ENCODE results near the gene DLGAP1.
"Not testable (repeated sequence)": the region's sequence is repeated elsewhere in the genome, so short reads cannot be mapped to it uniquely, and the experiment has no call there.

Gene DLGAP1

DNA sequence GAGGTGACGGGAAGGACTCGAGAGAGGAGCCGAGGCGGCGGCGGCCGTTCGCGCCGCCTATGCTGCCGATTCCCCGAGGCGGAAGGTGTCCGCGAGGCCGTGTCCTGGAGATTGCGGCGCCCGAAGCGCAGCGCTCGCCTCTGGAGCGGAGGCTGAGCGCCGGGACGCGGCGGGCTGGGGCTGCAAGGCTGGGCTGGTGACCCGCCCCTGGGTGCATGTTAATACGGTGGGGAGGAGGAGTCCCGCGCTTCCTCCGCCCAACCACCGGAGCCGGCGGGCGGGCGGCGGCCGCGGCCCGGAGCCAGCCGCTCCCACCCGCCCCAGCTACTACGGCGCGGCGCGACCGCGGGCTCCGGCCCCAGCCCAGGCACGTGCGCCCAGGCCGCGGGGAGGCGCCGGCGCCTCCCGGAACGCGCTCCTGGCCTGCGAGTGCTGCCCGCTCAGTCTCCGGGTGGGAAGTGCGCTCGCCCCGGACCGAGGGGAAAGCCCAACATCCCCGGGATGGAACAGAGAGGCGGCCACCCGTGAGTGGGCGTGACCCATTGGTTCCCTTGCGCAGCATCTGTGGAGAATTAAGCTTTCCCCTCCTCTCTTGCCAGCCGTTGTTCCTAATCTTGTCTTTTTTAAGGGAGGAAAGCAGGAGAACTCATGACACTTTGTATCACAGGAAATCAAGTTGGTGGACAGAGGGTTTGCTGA lies at the start of gene DLGAP1:
TSS of gene DLGAP1 (minus strand) at position 195 of the 699 bp plus-strand sequence.
- no peak for DNase-seq (ENCODE audit: low read depth)

DNA sequence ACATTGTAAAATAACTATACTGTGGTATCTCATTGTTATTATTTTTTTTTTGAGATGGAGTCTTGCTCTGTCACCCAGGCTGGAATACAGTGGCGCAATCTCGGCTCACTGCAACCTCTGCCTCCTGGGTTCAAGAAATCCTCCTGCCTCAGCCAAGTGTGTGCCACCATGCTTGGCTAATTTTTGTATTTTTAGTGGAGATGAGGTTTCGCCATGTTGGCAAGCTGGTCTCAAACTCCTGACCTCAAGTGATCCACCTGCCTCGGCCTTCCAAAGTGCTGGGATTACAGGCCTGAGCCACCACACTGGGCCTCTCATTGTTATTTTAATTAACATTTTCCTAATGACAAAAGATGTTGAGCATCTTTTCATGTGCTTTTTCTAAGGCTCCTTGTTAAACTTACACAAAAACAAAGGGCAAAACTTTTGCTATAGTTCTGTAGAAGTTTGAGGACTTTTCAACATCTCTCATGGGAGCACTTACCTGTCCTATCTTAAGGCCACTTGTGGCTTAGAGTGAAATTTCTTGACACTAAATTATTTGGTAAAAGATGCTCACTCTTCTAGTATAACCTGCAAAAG lies 39.7 kb upstream of the DLGAP1 start:
- not testable (repeated sequence) for DNase-seq (ENCODE audit: low read depth)

DNA sequence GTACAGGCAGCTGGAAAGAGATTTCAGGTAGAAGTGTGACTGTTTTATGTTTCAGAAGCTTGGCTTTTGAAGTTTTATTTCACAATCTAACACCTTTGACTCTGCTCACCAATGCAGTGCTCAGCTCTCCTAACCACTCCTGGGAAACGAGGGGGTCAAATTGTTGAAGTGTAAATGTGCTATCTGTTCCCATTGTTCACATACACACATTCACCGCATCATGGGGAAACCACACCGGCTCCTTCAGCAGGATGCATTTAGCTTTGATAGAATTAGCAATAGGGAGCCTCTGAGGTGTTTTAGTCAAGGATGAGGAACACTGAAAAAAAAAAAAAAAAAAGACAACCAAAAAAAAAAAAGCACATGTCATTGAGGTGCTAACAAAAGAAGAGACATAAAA lies 13.4 kb upstream of the DLGAP1 start:
- DNase-seq (ENCODE audit: low read depth): no peak

DNA sequence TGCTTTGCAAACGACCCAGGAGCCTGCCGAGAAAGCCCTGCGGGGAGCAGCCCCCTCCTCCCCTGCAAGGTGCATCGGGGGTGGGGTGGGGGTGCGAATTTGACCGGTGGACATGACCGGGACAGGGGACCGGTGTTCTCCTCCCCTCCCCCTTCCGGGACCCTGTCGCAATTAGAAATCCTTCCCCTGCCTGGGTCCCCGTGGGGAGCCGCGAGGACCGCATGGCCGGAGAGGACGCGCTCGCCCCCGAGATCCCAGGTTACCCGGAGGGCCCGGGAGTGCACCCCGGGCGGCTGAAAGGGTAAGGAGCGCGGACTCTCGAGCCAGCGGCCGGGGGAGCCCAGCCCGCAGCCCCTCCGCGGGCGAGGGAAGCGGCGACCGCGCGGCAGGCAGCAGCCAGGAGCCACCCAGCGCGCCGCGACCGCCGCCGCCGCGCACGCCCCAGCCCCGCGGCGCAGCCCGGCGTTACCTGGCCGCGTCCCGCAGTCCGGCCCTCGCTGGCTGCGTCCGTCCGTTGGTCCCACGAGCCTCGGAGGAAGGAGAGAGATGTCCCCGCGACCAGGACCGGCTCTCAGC lies 482 bp downstream of the DLGAP1 start:
- DNase-seq (ENCODE audit: low read depth): no peak

DNA sequence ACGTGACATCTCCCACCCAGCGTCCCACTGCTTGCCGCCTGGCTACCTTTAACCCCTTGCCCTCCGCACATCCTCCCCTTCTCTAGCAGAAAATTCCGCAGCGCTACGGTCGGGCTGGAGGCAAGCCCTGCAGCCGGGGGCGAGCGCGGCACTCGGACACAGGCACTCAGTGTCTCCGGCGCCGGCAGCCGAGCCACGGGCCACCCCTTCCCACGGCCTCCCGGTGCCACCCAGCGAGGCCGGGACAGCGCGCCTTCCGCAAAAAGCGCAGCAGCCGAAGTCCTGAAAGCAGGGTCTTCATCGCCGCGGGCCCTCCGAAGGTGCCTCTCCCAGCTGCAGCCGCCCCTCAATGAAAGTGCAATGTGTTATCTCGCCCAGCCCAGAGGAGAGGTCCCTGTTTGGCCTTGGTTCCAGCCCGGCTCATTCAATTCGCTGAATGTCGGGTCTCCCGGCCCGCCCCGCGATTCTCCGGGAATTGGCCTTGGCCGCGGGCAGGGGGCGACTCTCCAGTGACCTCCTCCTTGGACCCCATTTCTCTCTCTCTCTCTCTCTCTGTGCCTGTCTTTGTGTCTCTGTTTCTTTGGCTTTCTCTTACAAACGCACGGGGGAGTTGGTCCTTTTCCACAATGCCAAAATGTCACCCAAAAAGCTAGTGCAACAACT lies 1.1 kb downstream of the DLGAP1 start:
- no peak for DNase-seq (ENCODE audit: low read depth)

GRCh38 chr18:4453567-4453873 lies 1.6 kb downstream of the DLGAP1 start:
- DNase-seq (ENCODE audit: low read depth): no peak

- DNase-seq (ENCODE audit: low read depth): no peak
Observed at GRCh38 chr18:4450065-4450658, 4.9 kb downstream of the DLGAP1 start.

DNA sequence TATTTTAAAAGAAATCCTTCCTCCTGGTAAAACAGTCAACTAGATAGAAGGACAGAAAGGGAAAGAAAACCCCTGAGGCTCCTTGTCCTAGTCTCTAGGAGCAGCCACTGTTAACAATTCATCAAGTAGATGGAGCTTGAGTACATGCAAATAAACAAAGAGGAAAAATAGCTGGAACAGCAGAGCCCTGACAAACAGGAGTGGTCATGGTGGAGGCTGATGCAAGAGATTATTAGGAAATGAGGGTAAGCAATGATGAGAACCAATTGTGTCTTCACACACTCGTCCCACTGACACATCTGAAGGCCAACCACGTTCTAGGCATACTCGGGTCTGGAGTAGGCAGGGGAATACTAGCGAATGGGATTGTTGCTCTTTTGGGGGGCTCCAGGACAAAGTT lies 9.2 kb downstream of the DLGAP1 start:
- DNase-seq (ENCODE audit: low read depth): no peak

DNA sequence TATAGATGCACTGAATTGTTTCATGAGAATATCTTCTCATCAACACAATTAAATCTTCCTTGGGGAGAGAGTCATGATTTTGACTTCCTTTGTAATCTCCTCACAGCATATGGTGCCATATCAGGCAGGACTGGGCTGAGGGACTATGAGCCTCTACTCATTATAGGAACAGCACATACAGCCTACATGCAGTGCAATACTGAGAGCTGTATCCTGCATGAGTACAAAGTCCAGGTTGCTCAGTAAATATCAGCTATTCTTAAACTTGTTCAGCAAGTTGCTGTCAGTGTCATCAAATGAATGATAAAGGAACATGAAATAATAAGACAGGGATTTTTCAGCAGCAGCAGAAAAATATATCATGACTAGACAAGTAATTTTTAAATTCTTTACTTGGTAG lies 10.8 kb downstream of the DLGAP1 start:
- no peak for DNase-seq (ENCODE audit: low read depth)

- DNase-seq (ENCODE audit: low read depth): no peak
Observed at GRCh38 chr18:4441098-4441497, 14.0 kb downstream of the DLGAP1 start.

DNA sequence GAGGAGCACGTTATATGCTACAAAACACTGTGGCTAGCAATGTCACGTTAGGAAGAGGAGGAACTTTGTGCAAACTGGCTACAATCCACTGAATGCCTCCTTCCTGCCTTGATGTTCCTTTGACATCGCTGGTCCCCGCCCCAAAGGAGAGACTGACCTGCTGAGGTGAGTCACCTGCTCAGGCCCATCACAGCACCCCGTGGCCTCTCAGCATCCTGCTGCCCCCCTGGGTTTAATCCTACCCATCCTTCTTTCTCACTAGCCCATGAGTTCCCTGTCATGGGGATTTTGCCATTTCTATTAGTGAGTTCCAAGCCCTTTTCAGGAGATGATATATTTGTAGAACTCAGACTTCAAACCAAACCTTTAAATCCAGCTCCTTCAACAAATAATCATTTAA lies 16.2 kb downstream of the DLGAP1 start:
- no peak for DNase-seq (ENCODE audit: low read depth)

GRCh38 chr18:4433717-4434116 lies 21.4 kb downstream of the DLGAP1 start:
- no peak for DNase-seq (ENCODE audit: low read depth)

DNA sequence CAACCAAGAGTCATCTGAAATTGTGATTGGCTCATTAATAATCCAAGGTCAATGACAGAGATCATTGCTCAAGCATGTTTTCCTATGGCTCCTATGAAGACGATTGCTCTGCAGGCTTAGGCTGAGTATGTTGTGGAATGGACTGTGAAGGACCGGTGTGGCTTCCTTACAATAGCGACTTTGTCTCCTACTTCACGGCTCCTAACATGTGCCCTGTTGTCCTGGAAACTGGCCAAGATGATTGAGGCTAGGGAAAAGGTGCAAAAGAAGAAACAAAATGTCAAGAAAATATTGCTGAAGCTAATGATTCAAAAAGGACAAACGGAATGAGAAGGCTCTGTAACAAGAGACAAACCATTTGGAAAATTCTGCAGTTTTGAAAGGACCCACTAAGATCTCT lies 24.3 kb downstream of the DLGAP1 start:
- no peak for DNase-seq (ENCODE audit: low read depth)

DNA sequence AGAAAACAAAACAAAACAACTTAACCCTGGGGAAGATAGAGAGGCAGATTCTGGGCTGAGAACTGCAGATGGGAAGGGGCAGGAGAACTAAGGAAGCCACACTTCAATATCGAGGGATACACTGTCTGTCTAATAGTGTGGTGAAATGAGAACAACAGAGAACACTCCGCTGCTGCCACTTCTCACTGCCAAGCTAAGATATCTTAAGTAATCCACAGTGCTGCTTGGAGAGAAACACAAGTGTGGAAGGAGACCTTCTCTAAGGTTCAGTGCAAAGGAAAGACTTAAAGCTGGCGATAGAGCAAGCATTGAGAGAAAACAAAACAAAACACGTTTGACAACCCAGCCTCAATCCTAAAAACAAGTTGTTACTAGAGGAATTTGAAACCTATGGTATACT lies 37.4 kb downstream of the DLGAP1 start:
- DNase-seq (ENCODE audit: low read depth): no peak

- DNase-seq (ENCODE audit: low read depth): no peak
Observed at GRCh38 chr18:4416976-4417375, 38.1 kb downstream of the DLGAP1 start.

GRCh38 chr18:4412286-4412685 lies 42.8 kb downstream of the DLGAP1 start:
- DNase-seq (ENCODE audit: low read depth): no peak

DNA sequence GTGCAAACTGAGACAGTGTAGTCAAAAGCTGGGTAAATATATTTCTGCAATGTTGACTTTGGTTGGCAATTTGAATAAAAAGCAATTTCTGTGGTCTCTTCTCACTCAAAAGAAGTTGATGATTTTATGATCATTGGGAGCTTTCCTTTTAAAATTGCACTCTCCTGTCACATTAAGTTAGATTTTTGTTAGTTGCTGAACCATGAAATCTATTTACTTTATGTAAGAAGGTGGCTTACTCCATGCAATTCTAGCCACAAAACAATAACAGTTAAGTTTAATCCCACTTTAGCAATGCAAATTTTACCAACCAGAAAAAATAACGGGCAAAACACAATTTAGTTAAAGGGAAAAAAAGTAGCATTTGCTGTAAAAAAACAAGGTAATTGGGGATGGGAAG lies 48.3 kb downstream of the DLGAP1 start:
- no peak for DNase-seq (ENCODE audit: low read depth)

GRCh38 chr18:4405965-4406364 lies 49.1 kb downstream of the DLGAP1 start:
- no peak for DNase-seq (ENCODE audit: low read depth)

DNA sequence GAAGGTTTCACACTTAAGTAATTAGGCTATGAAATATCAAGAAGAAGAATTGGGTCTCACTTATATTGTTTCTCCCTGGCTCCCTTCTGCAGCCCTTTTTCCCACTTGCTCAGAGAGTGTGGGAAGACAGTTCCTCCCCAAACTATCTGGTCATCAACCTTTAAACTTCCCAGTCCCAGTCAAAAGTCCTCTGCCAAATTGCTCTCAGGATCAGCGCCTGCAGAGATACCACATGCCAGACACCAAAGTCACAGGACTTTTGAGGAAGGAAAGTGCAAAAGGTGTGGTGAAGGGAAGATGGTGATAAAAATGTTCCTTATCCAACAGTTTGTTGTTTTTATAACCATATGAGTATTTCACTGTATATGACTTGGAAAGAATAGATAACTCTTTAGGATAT lies 51.3 kb downstream of the DLGAP1 start:
- DNase-seq (ENCODE audit: low read depth): no peak

GRCh38 chr18:4400911-4401310 lies 54.2 kb downstream of the DLGAP1 start:
- DNase-seq (ENCODE audit: low read depth): no peak

DNA sequence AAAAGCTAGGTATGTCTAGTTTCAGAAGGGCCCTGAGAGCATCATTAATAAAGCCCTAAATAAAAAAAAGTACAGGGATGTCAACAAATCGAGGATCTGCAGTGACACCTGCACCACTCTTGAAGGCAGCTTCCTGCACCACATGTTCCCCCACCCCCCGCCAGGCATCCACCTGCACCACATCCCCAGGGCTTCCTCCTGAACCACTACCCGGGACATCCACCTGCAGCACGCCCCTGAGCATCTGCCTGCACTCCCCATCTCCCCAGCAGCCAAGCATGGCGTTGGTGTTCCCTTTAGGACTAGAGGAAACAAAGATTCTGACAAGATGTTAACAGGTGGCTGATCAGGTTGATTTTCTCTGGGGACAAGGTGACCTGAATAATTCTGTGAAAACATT lies 55.2 kb downstream of the DLGAP1 start:
- DNase-seq (ENCODE audit: low read depth): no peak

DNA sequence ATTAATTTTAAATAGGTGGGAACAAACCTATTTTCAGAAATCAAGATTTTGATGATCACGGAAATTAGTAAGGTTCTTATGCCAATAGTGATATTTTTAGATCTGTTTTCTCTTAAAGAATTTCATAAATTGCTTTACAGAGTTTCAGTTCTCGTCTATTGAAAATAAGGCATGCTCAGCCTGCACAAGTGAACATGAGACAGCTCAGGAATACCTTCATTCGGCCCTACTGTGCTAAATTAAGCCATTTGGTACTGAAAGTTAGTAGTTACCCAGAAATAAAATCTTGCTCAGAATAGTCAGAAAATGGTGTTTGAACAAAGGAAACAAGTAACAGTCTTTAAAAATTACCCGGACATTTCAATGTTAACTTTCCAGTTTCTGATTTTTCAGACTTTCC lies 60.4 kb downstream of the DLGAP1 start:
- DNase-seq (ENCODE audit: low read depth): no peak

- no peak for DNase-seq (ENCODE audit: low read depth)
Observed at GRCh38 chr18:4391859-4392258, 63.2 kb downstream of the DLGAP1 start.
